Neuronal stem cell (in vitro differentiated cells): ENCODE measurements around the gene ADCY2.

Source experiments
- DNase-seq: peaks from one replicate; pipeline ENCODE4 v3.0.0-alpha.2; 2013; ENCODE audit warnings: low spot score
- H2AFZ ChIP-seq: one replicate; pipeline ENCODE4 v1.6.1; 2013; ENCODE audit warnings: mild to moderate bottlenecking, low read length, inconsistent platforms
- H2AK5ac ChIP-seq: 2 replicates; pipeline ENCODE4 v1.6.1; 2013; ENCODE audit warnings: low read depth, mild to moderate bottlenecking, inconsistent platforms, low read length, moderate library complexity, mixed read lengths
- H2BK120ac ChIP-seq: 2 replicates; pipeline ENCODE4 v1.6.1; 2013; ENCODE audit warnings: low read depth, mild to moderate bottlenecking, inconsistent platforms, low read length, moderate library complexity, mixed read lengths
- H2BK12ac ChIP-seq: one replicate; pipeline ENCODE4 v1.6.1; 2013; ENCODE audit warnings: low read length, inconsistent platforms
- H2BK15ac ChIP-seq: 2 replicates; pipeline ENCODE4 v1.6.1; 2013; ENCODE audit warnings: mild to moderate bottlenecking, low read length, inconsistent platforms, mixed read lengths
- H2BK5ac ChIP-seq: one replicate; pipeline ENCODE4 v1.6.1; 2013; ENCODE audit warnings: inconsistent platforms, mild to moderate bottlenecking, low read length, moderate library complexity
- H3K14ac ChIP-seq: one replicate; pipeline ENCODE4 v1.6.1; 2013; ENCODE audit warnings: low read length, inconsistent platforms
- H3K18ac ChIP-seq: 2 replicates; pipeline ENCODE4 v1.6.1; 2013; ENCODE audit warnings: low read length, inconsistent platforms
- H3K23ac ChIP-seq: 2 replicates; pipeline ENCODE4 v1.6.1; 2013; ENCODE audit warnings: low read depth, mild to moderate bottlenecking, mixed read lengths, low read length, inconsistent platforms; ENCODE audit not compliant: poor library complexity
- H3K27ac ChIP-seq: replicated peaks from 3 replicates; pipeline ENCODE4 v1.5.1; 2013; ENCODE audit warnings: low read length, inconsistent platforms
- H3K27me3 ChIP-seq, 3 experiments: 2 replicates each; pipeline ENCODE4 v1.6.1; 2013; ENCODE audit warnings: low read length in 3 of 3, mild to moderate bottlenecking in 2 of 3, inconsistent platforms in 1 of 3, low read depth in 1 of 3, mixed read lengths in 1 of 3, moderate library complexity in 1 of 3; ENCODE audit not compliant: control insufficient read depth in 3 of 3, insufficient read depth in 3 of 3
- H3K36me3 ChIP-seq, 2 donors: replicated peaks in 1 of 2; 2 replicates each; pipeline ENCODE4 v1.6.1; 2013; ENCODE audit warnings: low read length in 2 of 2; ENCODE audit not compliant: control insufficient read depth in 2 of 2, insufficient read depth in 2 of 2
- H3K4ac ChIP-seq: 2 replicates; pipeline ENCODE4 v1.6.1; 2013; ENCODE audit warnings: inconsistent platforms, mild to moderate bottlenecking, low read length, moderate library complexity
- H3K4me1 ChIP-seq, 2 donors: 1 replicate in 1 of 2; 2 replicates in 1 of 2; pipeline ENCODE4 v1.6.1; 2013; ENCODE audit warnings: low read length in 2 of 2, low read depth in 1 of 2; ENCODE audit not compliant: control insufficient read depth in 2 of 2, insufficient read depth in 1 of 2
- H3K4me2 ChIP-seq: one replicate; pipeline ENCODE4 v1.6.1; 2013; ENCODE audit warnings: mild to moderate bottlenecking, low read length, inconsistent platforms; ENCODE audit not compliant: insufficient read depth, poor library complexity, severe bottlenecking
- H3K4me3 ChIP-seq, 2 donors: 2 replicates each; pipeline ENCODE4 v1.5.1; 2013; ENCODE audit warnings: low read length in 2 of 2, mild to moderate bottlenecking in 2 of 2, inconsistent platforms in 1 of 2, moderate library complexity in 1 of 2
- H3K79me1 ChIP-seq: one replicate; pipeline ENCODE4 v1.6.1; 2013; ENCODE audit warnings: low read depth, mild to moderate bottlenecking, inconsistent platforms, low read length, moderate library complexity
- H3K9ac ChIP-seq: one replicate; pipeline ENCODE4 v1.6.1; 2013; ENCODE audit warnings: mild to moderate bottlenecking, low read depth, low read length, inconsistent platforms; ENCODE audit not compliant: poor library complexity
- H3K9me3 ChIP-seq, 2 donors: replicated peaks in 1 of 2; 2 replicates each; pipeline versions ENCODE3 to v1.6.1; 2013; ENCODE audit warnings: low read length in 2 of 2, mild to moderate bottlenecking in 2 of 2, inconsistent platforms in 1 of 2, low read depth in 1 of 2, mixed read lengths in 1 of 2, moderate library complexity in 1 of 2; ENCODE audit not compliant: control insufficient read depth in 2 of 2, insufficient read depth in 1 of 2
- H4K8ac ChIP-seq: one replicate; pipeline ENCODE4 v1.6.1; 2013; ENCODE audit warnings: low read depth, mild to moderate bottlenecking, inconsistent platforms, low read length, moderate library complexity
- H4K91ac ChIP-seq: one replicate; pipeline ENCODE4 v1.6.1; 2013; ENCODE audit warnings: low read length, low read depth, mild to moderate bottlenecking, inconsistent platforms; ENCODE audit not compliant: poor library complexity
- WGBS, 2 donors: extraction: QIAGEN DNeasy Blood & Tissue Kit; methylation state at CpG; one replicate each; pipeline ENCODE4 v1.1.7; 2013; ENCODE audit warnings: missing lambda C conversion rate in 2 of 2, mixed read lengths in 1 of 2; ENCODE audit not compliant: insufficient read length in 2 of 2, insufficient replicate concordance in 1 of 2; ENCODE audit errors: extremely low coverage in 2 of 2; 5-methylcytosine and 5-hydroxymethylcytosine counted together

ADCY2 gene

GRCh38 chr5:7705736-7706135 lies 309.8 kb downstream of the ADCY2 start:
- no peak overlapping the region for H2BK12ac ChIP-seq
- no CpG with 5 or more reads among the region's 6 CpGs for WGBS, 2 donors
- no peak overlapping the region for H3K4me3 ChIP-seq
- H3K14ac ChIP-seq, result no peak overlapping the region
- H3K27ac ChIP-seq, result no peak overlapping the region
- no peak overlapping the region for H4K8ac ChIP-seq
- H3K9me3 ChIP-seq, result peaks cover 0 to 2% of the 10 kb centered on the region in 2 donors
- no peak overlapping the region for H2AK5ac ChIP-seq
- DNase-seq, result no peak
- H3K4ac ChIP-seq, result no peak overlapping the region
- no peak overlapping the region for H3K18ac ChIP-seq
- H3K36me3 ChIP-seq, result peaks cover 0 to 5% of the 10 kb centered on the region in 2 donors
- H2BK15ac ChIP-seq, result no peak overlapping the region
- no peak overlapping the region for H3K23ac ChIP-seq
- no peak overlapping the region for H3K9ac ChIP-seq
- no peaks in the 10 kb centered on the region for H3K27me3 ChIP-seq
- H3K79me1 ChIP-seq, result peaks cover 3% of the 10 kb centered on the region
- H2BK120ac ChIP-seq, result no peak overlapping the region
- no peak overlapping the region for H3K4me2 ChIP-seq
- peaks cover 0 to 5% of the 10 kb centered on the region in 2 donors for H3K4me1 ChIP-seq
- H4K91ac ChIP-seq, result no peak overlapping the region
- H2BK5ac ChIP-seq, result no peak overlapping the region
- no peak overlapping the region for H2AFZ ChIP-seq

GRCh38 chr5:7706256-7706655 lies 310.3 kb downstream of the ADCY2 start:
- H2BK12ac ChIP-seq, result no peak overlapping the region
- no peak overlapping the region for H2BK15ac ChIP-seq
- no peak overlapping the region for H3K4me2 ChIP-seq
- H2BK5ac ChIP-seq, result no peak overlapping the region
- no peak overlapping the region for H3K9ac ChIP-seq
- H3K27ac ChIP-seq, result no peak overlapping the region
- H3K18ac ChIP-seq, result no peak overlapping the region
- no peaks in the 10 kb centered on the region for H3K27me3 ChIP-seq
- H2BK120ac ChIP-seq, result no peak overlapping the region
- H4K91ac ChIP-seq, result no peak overlapping the region
- H2AK5ac ChIP-seq, result no peak overlapping the region
- WGBS, 2 donors, result no CpG with 5 or more reads among the region's 4 CpGs
- no peak for DNase-seq
- H3K14ac ChIP-seq, result no peak overlapping the region
- H3K79me1 ChIP-seq, result peaks cover 3% of the 10 kb centered on the region
- H4K8ac ChIP-seq, result no peak overlapping the region
- H3K4ac ChIP-seq, result no peak overlapping the region
- no peak overlapping the region for H3K23ac ChIP-seq
- H2AFZ ChIP-seq, result no peak overlapping the region
- H3K9me3 ChIP-seq, result peaks cover 0 to 2% of the 10 kb centered on the region in 2 donors
- peaks cover 0 to 5% of the 10 kb centered on the region in 2 donors for H3K36me3 ChIP-seq
- peaks cover 0 to 5% of the 10 kb centered on the region in 2 donors for H3K4me1 ChIP-seq
- H3K4me3 ChIP-seq, result no peak overlapping the region

- Histone ChIP-seq H2BK12ac (no peak overlapping the region), H3K9ac (no peak overlapping the region), H4K8ac (no peak overlapping the region), H3K9me3 (no peaks in the 10 kb centered on the region), H3K4me1 (no peaks in the 10 kb centered on the region), H2BK15ac (no peak overlapping the region), H3K18ac (no peak overlapping the region), H3K27me3 (no peaks in the 10 kb centered on the region), H3K27ac (no peak overlapping the region), H3K4me3 (no peak overlapping the region), H3K36me3 (peaks cover 0 to 3% of the 10 kb centered on the region in 2 donors), H2BK120ac (no peak overlapping the region), H3K4ac (no peak overlapping the region), H2AK5ac (no peak overlapping the region), H2BK5ac (no peak overlapping the region), H3K14ac (no peak overlapping the region), H3K23ac (no peak overlapping the region), H3K4me2 (no peak overlapping the region), H3K79me1 (no peaks in the 10 kb centered on the region), H2AFZ (no peak overlapping the region), H4K91ac (no peak overlapping the region)
- DNase-seq, result no peak
- no CpG with 5 or more reads among the region's 6 CpGs for WGBS, 2 donors
Observed at GRCh38 chr5:7714119-7714518, 318.2 kb downstream of the ADCY2 start.

- Histone ChIP-seq H3K18ac (peak overlapping the region; percentile 24), H3K4ac (no peak overlapping the region)
Observed at GRCh38 chr5:7714697-7715096, 318.8 kb downstream of the ADCY2 start.

More at GRCh38 chr5:7714697-7715096, 318.8 kb downstream of the ADCY2 start:
- no peak overlapping the region for H2BK5ac ChIP-seq
- H4K91ac ChIP-seq, result no peak overlapping the region
- H2BK120ac ChIP-seq, result no peak overlapping the region
- DNase-seq, result no peak
- no peaks in the 10 kb centered on the region for H3K4me1 ChIP-seq
- no peak overlapping the region for H3K14ac ChIP-seq
- H3K79me1 ChIP-seq, result no peaks in the 10 kb centered on the region
- H3K9ac ChIP-seq, result no peak overlapping the region
- no peak overlapping the region for H3K4me3 ChIP-seq
- H2BK12ac ChIP-seq, result no peak overlapping the region
- H3K36me3 ChIP-seq, result no peaks in the 10 kb centered on the region
- no peak overlapping the region for H3K23ac ChIP-seq
- H3K27me3 ChIP-seq, result no peaks in the 10 kb centered on the region
- H3K4me2 ChIP-seq, result no peak overlapping the region
- no peak overlapping the region for H2BK15ac ChIP-seq
- H3K27ac ChIP-seq, result no peak overlapping the region
- no peaks in the 10 kb centered on the region for H3K9me3 ChIP-seq
- H2AFZ ChIP-seq, result no peak overlapping the region
- no peak overlapping the region for H2AK5ac ChIP-seq
- no peak overlapping the region for H4K8ac ChIP-seq
